Fibroblast of mammary gland (primary cell): ENCODE results near the gene ESPN.

Experiments used
- DNase-seq: peaks from one replicate; pipeline ENCODE4 v3.0.0-alpha.2; 2010; ENCODE audit warnings: low read depth
- H3K4me3 ChIP-seq: 2 replicates; pipeline ENCODE4 v1.5.1; 2011; ENCODE audit warnings: low read depth, mild to moderate bottlenecking, low read length, moderate library complexity; ENCODE audit not compliant: control insufficient read depth
- TF ChIP-seq, protein P1 (sequence below): conservative IDR thresholded peaks from 2 replicates; pipeline ENCODE4 v1.5.1; 2011; ENCODE audit warnings: low read depth, low read length, inconsistent platforms; ENCODE audit not compliant: control insufficient read depth, insufficient read depth

ESPN gene

DNA sequence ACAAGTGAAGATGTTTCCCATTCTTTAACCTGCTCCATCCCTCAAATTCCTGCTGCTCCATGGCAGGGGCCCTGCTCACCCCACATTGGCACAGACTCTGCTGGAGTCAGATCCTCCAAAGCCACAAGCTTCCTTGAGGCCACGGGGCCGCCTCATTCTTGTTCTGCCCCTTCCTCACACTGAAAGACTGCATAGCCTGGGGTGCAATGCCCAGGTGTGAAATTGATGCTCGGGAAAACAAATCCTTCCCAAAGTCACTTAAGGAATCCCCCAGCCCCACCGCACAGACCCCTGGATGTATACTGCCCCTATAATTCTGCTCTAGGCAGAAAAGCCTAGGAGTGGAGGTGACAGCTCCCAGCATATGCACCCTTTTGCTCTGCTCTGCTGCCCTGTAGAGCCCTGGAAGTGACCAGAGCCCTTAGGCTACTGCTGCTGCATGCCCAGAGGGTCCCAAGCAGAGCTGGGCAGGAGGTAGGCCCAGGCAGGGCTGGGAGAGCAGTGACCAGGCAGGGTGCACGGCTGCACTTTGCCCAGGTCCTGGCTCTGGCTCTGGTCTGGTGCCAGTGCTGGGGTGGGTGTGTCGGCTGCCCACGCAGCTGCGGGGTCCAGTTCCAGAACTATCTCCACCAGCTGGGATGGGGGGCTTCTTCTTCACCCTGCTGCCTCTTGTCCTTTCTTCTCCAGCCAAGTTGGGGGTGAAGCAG, 6.5 kb upstream of the ESPN start:
- DNase-seq = no peak
- no peak overlapping the region for H3K4me3 ChIP-seq
- TF ChIP-seq, protein P1, sequence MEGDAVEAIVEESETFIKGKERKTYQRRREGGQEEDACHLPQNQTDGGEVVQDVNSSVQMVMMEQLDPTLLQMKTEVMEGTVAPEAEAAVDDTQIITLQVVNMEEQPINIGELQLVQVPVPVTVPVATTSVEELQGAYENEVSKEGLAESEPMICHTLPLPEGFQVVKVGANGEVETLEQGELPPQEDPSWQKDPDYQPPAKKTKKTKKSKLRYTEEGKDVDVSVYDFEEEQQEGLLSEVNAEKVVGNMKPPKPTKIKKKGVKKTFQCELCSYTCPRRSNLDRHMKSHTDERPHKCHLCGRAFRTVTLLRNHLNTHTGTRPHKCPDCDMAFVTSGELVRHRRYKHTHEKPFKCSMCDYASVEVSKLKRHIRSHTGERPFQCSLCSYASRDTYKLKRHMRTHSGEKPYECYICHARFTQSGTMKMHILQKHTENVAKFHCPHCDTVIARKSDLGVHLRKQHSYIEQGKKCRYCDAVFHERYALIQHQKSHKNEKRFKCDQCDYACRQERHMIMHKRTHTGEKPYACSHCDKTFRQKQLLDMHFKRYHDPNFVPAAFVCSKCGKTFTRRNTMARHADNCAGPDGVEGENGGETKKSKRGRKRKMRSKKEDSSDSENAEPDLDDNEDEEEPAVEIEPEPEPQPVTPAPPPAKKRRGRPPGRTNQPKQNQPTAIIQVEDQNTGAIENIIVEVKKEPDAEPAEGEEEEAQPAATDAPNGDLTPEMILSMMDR = no peak

DNA sequence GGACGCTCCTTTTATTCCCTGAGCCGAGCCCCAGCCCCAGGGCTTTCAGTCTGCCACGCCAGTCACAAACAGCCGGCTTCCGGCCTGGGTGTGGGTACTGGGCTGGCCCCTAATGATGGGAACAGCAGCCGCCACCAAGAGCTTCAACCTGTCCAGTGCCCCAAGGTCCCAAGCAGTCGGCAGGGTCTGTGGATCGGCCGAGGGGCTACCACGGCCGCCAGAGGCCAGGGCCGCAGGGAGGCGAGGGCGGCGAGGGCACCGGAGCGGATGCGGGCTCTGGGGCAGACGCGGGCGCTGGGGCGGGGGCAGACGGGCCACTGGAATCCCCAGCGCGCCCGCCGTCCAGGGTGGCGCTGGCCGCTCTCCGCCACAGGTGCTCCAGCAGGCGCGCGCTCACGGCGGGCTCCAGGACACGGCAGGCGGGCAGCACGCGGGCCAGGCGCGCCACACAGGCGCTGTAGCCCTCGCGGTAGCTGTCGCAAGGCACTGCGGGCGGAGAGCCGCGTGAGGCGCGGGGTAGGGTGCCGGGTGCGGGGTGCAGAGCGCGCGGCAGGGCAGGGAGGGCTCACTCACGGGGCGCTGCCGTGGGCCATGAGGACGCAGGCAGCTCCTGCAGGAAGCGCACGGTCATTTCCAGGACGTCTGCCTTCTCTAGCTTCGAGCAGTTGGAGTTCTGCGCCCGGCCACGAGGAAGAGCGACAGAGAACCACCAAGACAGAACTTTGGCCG, 5.7 kb upstream of the ESPN start:
- TF ChIP-seq, protein P1 = no peak
- H3K4me3 ChIP-seq = no peak overlapping the region
- DNase-seq = no peak

DNA sequence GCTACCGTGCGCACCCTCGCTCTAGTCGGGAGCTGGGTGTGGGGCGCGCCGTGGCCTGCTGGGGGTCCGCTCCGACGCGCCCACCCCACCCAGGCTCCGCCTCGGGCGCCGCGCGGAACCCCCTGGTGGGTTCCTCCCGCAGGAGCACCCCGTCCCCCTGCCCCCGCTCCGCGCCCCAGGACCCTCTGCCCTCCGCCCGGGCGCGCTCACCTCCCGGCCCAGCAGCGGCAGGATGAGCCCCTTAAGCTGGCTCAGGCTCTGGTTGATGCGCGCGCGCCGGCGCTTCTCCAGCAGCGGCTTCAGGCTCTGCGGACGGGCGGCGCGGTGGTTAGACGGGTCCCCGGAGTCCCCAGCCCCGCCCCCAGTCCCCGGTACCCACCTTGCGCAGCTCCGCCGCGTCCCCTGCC, 5.2 kb upstream of the ESPN start:
- no peak for DNase-seq
- TF ChIP-seq, protein P1 = no peak
- H3K4me3 ChIP-seq = no peak overlapping the region

GRCh38 chr1:6419804-6420453, 4.6 kb upstream of the ESPN start, which contains the start of gene HES2:
Gene HES2, minus strand, starts transcription at chr1:6419919. Its CDS starts 99 bp downstream, at chr1:6419820.
- TF ChIP-seq, protein P1 = no peak
- no peak for DNase-seq
- H3K4me3 ChIP-seq = no peak within 1 kb of the TSS

- DNase-seq = no peak
- no peak overlapping the region for H3K4me3 ChIP-seq
- TF ChIP-seq, protein P1 = no peak
Observed at GRCh38 chr1:6420454-6421042, 4.0 kb upstream of the ESPN start.

DNA sequence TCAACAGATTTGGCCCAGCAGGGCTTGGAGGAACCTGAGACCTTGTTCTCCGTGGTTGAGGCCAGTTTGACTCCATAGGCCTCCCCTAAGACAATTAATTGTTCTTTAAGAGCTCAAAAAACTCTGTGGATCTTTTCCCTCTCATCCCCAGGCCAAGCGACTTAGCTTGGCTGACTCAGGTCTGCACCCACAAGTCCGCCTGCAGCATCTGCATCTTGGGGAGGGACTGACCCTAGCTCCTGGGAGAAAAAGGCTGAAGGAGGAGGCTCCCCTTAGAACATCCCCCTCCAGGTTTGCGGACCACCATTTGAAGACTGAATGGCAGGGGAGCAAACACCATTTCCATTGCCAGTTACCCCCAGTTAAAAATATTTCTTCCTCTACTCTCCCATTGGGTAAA, 3.3 kb upstream of the ESPN start:
- DNase-seq = no peak
- H3K4me3 ChIP-seq = no peak overlapping the region
- TF ChIP-seq, protein P1 = no peak
